NOMO-1 treated with dmso at 0.1 percent for 144 hours (cell line): Measurements from ENCODE around the gene ATP8B1.
A peak's percentile ranks its signal among the peaks of the same experiment; 100 is the strongest.
"Not testable (repeated sequence)": the region's sequence is repeated elsewhere in the genome, so short reads cannot be mapped to it uniquely, and the experiment has no call there.

Experiments
- DNase-seq: peaks from one replicate; lab custom pipeline; 2025; ENCODE audit not compliant: unreplicated experiment; lab: John Stamatoyannopoulos, UW

Gene ATP8B1

GRCh38 chr18:57733861-57734260 lies 69.3 kb downstream of the ATP8B1 start:
- no peak for DNase-seq

- no peak for DNase-seq
Measured at GRCh38 chr18:57730146-57730545, 73.0 kb downstream of the ATP8B1 start.

GRCh38 chr18:57728941-57729511 lies 74.1 kb downstream of the ATP8B1 start:
- peak; percentile 48 for DNase-seq

GRCh38 chr18:57727952-57728807 lies 74.9 kb downstream of the ATP8B1 start:
- no peak for DNase-seq

GRCh38 chr18:57719211-57719935 lies 83.7 kb downstream of the ATP8B1 start:
- not testable (repeated sequence) for DNase-seq

DNA sequence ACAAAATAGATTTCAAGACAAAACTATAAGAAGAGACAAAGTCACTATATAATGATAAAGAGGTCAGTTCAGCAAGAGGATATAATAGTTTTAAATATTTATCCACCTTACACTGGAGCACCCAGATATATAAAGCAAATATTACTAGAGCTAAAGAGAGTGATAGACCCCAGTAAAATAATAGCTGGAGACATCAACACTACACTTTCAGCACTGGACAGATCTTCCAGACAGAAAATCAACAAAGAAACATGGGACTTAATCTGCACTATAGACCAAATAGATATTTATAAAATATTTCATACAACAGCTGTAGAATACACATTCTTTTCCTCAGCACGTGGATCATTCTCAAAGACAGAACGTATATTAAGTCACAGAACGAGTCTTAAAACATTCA lies 86.6 kb downstream of the ATP8B1 start:
- DNase-seq, result no peak

DNA sequence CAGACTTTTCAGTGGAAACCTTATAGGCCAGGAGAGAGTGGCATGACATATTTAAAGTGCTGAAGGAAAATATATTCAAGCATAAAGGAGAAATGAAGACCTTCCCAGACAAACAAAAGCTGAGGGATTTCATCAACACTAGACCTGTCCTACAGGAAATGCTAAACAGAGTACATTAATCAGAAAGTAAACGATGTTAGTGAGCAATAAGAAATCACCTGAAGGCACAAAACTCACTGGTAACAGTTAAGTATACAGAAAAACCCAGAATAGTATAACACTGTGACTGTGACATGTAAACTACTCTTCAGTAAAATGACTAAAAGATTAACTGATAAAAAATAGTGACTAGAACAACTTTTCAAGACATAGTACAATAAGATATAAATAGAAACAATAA lies 87.4 kb downstream of the ATP8B1 start:
- DNase-seq, result no peak

GRCh38 chr18:57715073-57715472 lies 88.0 kb downstream of the ATP8B1 start:
- no peak for DNase-seq

- no peak for DNase-seq
Measured at GRCh38 chr18:57710226-57710625, 92.9 kb downstream of the ATP8B1 start.

DNA sequence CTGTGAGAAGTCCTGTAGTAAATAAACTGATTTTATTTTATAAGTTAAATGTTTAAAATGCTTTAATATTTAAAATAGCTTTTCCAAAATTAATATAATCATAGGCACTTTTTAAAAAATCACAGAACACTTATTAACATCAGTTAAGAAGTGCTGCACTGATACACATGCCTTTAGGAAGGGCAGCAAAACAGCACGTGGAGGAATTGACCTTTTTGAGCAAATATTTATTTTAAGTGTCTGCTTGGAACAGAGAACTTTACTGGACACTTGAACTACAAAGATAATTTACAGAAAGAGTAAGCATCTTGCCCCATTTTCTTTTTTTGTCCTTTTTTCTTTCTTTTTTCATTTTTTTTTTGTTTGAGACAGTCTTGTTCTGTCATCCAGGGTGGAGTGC lies 93.8 kb downstream of the ATP8B1 start:
- no peak for DNase-seq

- DNase-seq, result no peak
Measured at GRCh38 chr18:57708288-57708687, 94.8 kb downstream of the ATP8B1 start.

GRCh38 chr18:57705832-57706595 lies 97.1 kb downstream of the ATP8B1 start:
- DNase-seq, result no peak

DNA sequence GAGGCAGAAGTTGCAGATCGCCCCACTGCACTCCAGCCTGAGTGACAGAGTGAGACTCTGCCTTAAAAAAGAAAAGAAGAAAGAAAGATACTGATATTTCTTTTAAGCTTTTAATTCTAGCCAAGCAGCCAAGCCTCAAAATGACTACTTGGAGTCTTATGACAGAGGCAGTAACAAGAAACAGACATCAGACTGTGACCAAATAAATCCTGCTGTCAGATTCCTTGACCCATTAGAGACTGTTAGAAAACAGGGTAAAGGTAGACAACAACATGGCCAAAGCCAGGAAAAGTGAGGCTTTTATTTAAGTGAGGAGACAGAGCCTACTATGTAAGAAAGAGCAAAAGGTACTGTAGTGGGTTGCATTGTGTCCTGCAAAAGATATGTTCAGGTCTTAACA lies 98.1 kb downstream of the ATP8B1 start:
- DNase-seq, result no peak

DNA sequence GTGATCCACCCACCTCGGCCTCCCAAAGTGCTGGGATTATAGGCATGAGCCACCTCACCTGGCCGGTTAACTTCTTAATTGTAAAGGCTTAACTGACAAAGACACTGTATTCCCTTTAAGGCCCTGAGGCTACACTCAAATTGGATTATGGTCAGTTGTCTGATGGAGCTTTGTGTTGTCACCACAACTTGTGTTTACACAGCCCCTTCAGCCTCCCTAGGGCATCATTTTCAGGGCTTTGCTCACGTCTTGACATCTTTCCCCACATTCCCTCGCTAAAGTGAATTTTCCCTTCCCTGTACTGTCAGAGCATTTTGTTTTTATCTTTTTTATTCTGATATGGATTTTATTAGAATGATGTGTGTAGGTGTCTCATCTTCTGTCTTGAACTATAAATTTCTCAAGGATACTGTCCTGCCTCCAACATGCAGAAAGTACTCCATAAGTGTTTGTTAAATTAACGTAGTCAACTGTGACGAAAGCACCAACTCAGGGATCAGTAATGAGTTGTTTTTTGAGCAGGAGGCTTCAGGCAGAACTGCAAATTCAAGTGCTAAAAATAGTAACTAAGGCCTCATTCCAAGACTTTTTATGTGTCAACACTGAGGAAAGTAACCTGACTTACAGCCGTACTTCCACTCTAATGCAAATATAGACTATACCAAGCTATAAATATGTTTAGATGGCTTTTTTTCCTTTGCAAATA lies 104.4 kb downstream of the ATP8B1 start:
- DNase-seq, result no peak

DNA sequence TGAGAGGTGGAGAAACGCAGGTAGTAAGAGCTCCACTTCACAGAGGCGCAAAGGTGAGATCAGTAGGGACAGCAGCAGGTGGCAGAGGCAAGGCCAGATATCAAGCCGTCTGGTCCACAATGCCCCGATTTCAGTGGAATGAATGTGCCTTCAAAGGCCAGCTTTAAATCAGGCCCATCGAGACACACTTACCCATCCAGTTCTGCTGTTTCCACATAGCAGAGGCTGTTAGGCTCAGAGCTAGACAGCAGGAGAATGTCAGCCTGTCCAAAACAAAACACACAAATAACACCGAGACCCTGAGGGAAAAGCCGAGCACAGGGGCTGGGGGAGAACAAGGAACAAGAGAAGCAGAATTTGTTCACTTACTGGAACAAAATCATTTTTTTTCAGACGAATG lies 105.7 kb downstream of the ATP8B1 start:
- DNase-seq, result no peak

DNA sequence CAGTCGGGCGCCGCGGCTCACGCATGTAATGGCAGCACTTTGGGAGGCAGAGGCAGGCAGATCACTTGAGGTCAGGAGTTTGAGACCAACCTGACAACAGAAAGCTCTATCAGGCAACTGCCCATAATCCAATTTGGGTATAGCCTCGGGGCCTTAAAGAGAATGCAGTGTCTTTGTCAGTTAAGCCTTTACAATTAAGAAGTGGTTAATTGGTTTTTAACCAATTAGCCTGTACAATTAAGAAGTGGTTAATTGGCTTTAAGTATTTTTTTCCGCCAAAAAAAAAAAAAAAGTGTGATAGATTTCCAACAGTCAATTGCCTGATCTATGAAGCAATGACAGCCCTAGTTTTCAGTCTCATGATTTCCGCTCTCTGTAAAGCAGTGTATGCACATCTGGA lies 106.8 kb downstream of the ATP8B1 start:
- no peak for DNase-seq

DNA sequence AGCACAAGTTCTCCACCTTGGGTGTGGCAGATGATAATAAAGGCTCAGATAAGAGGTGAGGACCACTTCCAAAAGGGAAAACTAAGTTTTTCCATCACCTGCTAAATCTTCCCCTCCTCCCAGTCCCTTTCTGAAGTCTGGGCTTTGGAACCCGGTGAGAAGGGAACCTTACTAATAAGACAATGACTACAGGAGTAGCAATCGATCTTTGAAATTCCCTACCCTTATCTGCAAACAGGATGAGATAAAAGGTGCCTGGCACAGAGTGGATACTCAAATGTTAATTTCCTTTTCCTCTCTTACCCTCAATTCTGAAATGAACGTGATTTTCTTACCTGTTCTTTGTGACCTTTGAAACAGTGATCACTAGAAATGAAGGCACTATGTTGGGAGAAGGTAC lies 111.8 kb downstream of the ATP8B1 start:
- DNase-seq, result no peak

DNA sequence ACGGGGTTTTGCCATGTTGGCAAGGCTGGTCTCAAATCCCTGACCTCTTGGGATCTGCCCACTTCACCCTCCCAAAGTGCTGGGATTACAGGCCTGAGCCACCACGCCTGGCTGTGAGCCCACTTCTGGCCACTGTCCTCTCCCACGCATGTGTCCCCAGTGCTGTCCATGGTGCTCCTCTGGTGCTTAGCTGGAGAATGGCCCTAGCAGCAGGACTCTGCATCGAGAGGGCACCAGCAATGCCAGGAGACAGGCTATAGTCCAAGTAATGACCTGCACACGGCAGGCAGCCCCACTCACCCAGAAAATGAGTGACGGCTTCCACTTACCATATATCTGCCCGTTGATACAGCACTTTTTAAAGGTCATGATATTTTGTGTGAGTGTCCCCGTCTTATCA lies 115.1 kb downstream of the ATP8B1 start:
- DNase-seq, result no peak

- DNase-seq, result no peak
Measured at GRCh38 chr18:57683470-57683869, 119.6 kb downstream of the ATP8B1 start.

DNA sequence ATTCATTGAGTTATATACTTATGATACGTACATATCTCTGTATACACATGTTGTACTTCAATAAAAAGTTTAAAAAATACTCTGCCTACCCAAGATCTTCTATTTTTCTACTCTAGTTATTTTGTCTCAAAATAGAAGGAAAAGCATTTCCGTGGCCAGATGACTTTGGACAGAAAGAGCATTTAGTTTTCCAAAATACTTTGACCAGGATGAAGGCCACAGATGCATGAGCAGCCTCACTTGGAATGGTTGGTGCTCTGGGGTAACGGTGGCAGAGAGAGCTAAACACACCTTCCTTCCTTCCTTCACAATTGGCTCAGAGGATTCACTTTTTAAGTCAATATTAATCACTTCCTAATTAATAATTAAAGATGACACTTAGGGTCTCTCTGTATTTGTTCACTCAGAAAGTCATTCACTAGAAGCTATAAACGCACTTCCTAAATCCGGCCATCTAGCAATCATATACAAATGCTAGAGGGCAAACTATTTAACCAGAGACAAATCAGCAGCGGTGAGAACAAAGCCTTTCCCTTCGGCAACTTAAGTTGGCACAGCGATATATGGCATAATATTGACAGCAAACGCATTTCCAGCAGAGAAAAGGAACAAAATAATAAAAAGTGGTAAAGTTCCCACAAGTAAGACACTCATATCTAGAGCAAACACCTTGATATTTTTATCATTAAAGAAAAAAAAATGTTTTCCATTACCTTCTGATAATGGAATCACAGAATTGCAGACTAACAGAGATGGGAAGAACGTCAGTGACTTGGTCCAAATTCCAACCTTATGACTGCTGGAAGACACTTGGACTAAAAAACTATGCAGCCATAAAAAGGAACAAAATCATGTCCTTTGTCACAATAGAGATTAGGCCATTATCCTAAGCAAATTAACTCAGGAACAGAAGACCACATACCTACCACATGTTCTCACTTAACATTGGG lies 125.6 kb downstream of the ATP8B1 start:
- no peak for DNase-seq
